Daoy (cell line): ENCODE measurements around the gene SH3RF3. TPM values are rescaled to one million over a fixed set of nuclear protein-coding genes. Genes with fewer than 3 reads are reported as not detected.
"Not testable (repeated sequence)": the region's sequence is repeated elsewhere in the genome, so short reads cannot be mapped to it uniquely, and the experiment has no call there.

Source experiments
- DNase-seq: peaks from one replicate; pipeline ENCODE4 v3.0.0-alpha.2; 2015; ENCODE audit warnings: low read depth
- total RNA-seq: library from RNA; depleted of rRNA; stranded (reverse); fragments of >200 nt; shearing (Covaris generic); gene quantifications from 2 replicates; pipeline ENCODE4 v1.2.3, GENCODE V29; 2014

Gene SH3RF3
- total RNA-seq, 1 experiment from 2014 or later: 3.0 TPM

- DNase-seq: no peak
Observed at GRCh38 chr2:109157563-109158105, 28.6 kb downstream of the SH3RF3 start.

- no peak for DNase-seq
Observed at GRCh38 chr2:109158237-109158636, 29.2 kb downstream of the SH3RF3 start.

- DNase-seq: no peak
Observed at GRCh38 chr2:109159096-109159495, 30.1 kb downstream of the SH3RF3 start.

- no peak for DNase-seq
Observed at GRCh38 chr2:109160714-109161440, 31.9 kb downstream of the SH3RF3 start.

- DNase-seq: not testable (repeated sequence)
Observed at GRCh38 chr2:109162367-109162766, 33.4 kb downstream of the SH3RF3 start.

- DNase-seq: peak; percentile 86
Observed at GRCh38 chr2:109162999-109163398, 34.0 kb downstream of the SH3RF3 start.

GRCh38 chr2:109164311-109164710, 35.3 kb downstream of the SH3RF3 start:
- no peak for DNase-seq

- peak; percentile 63 for DNase-seq
Observed at GRCh38 chr2:109164739-109165221, 35.8 kb downstream of the SH3RF3 start.

- DNase-seq: peak; percentile 40
Observed at GRCh38 chr2:109166811-109167210, 37.8 kb downstream of the SH3RF3 start.

- no peak for DNase-seq
Observed at GRCh38 chr2:109168086-109168485, 39.1 kb downstream of the SH3RF3 start.

GRCh38 chr2:109168716-109169115, 39.7 kb downstream of the SH3RF3 start:
- no peak for DNase-seq

- DNase-seq: no peak
Observed at GRCh38 chr2:109170645-109171044, 41.6 kb downstream of the SH3RF3 start.

GRCh38 chr2:109171444-109172334, 42.7 kb downstream of the SH3RF3 start:
- DNase-seq: peak; percentile 95

- DNase-seq: no peak
Observed at GRCh38 chr2:109172556-109173105, 43.6 kb downstream of the SH3RF3 start.

GRCh38 chr2:109173311-109174171, 44.5 kb downstream of the SH3RF3 start:
- DNase-seq: peak; percentile 88

GRCh38 chr2:109174214-109174613, 45.2 kb downstream of the SH3RF3 start:
- DNase-seq: peak; percentile 65

- peak; percentile 26 for DNase-seq
Observed at GRCh38 chr2:109174626-109175349, 45.8 kb downstream of the SH3RF3 start.

GRCh38 chr2:109175350-109175678, 46.3 kb downstream of the SH3RF3 start:
- no peak for DNase-seq

- DNase-seq: no peak
Observed at GRCh38 chr2:109176928-109177327, 47.9 kb downstream of the SH3RF3 start.

- DNase-seq: no peak
Observed at GRCh38 chr2:109177635-109178034, 48.6 kb downstream of the SH3RF3 start.

- DNase-seq: no peak
Observed at GRCh38 chr2:109178968-109179367, 50.0 kb downstream of the SH3RF3 start.
